GM12878 (cell line): Measurements from ENCODE around the gene LRRK1. TPM values are rescaled to one million over a fixed set of nuclear protein-coding genes. Genes with fewer than 3 reads are reported as not detected.

Source experiments
- ATAC-seq: fragments of 200-7000 bp; cut with Tn5 transposase; 3 replicates; pipeline ENCODE4 v1.9.1; 2020; ENCODE audit warnings: mild to moderate bottlenecking, moderate library complexity
- BruUV-seq: library from RNA; stranded (reverse); fragments of 400-500 nt; replicated peaks from 2 replicates; lab custom pipeline; 2021; lab: Mats Ljungman, UMichigan
- CTCF ChIA-PET: fragments of 300-600 bp; sonication (Branson Sonifier 250); formaldehyde crosslinking; extraction: SDS; loops from one replicate; lab custom pipeline; 2021; ENCODE audit warnings: inconsistent platforms; lab: Yijun Ruan, JAX
- POLR2A ChIA-PET: fragments of 350-600 bp; formaldehyde crosslinking; extraction: SDS; loops from one replicate; lab custom pipeline; 2021; ENCODE audit warnings: inconsistent platforms; lab: Charles Lee
- RAD21 ChIA-PET: fragments of 300-600 bp; sonication (Branson Sonifier 250); formaldehyde crosslinking; loops from one replicate; lab custom pipeline; 2023; ENCODE audit warnings: antibody characterized with exemption; ENCODE audit not compliant: unreplicated experiment; lab: Charles Lee
- SMC1A ChIA-PET: fragments of 300-600 bp; sonication (Branson Sonifier 250); formaldehyde crosslinking; loops from one replicate; lab custom pipeline; 2023; ENCODE audit not compliant: unreplicated experiment, uncharacterized antibody; lab: Charles Lee
- DNase-seq: peaks from one replicate; pipeline ENCODE4 v3.0.0-alpha.2; 2011; ENCODE audit warnings: low read depth, low spot score
- FAIRE-seq: peaks from 3 replicates; lab custom pipeline; 2011; peaks lifted over from hg19 to GRCh38; lab: Jason Lieb, UNC
- H2AFZ ChIP-seq: 2 replicates; pipeline ENCODE4 v1.6.0; 2011; ENCODE audit warnings: low read depth, low read length, control low read depth; ENCODE audit not compliant: control insufficient read depth
- H3K27ac ChIP-seq: 2 replicates; pipeline ENCODE4 v1.5.1; 2011; ENCODE audit warnings: control low read depth; ENCODE audit not compliant: control insufficient read depth, insufficient read depth
- H3K27me3 ChIP-seq, 2 experiments: replicated peaks in 1 of 2; 2 replicates each; pipeline versions ENCODE4 v1.6.0 to v1.6.1; 2011; ENCODE audit warnings: low read length in 1 of 2; ENCODE audit not compliant: control insufficient read depth in 2 of 2, insufficient read depth in 2 of 2
- H3K36me3 ChIP-seq, 2 experiments: 2 replicates each; pipeline ENCODE4 v1.5.1; 2011; ENCODE audit warnings: low read length in 1 of 2; ENCODE audit not compliant: control insufficient read depth in 2 of 2, insufficient read depth in 2 of 2
- H3K4me1 ChIP-seq: 2 replicates; pipeline ENCODE4 v1.6.1; 2011; ENCODE audit warnings: mild to moderate bottlenecking, low read length, moderate library complexity, mixed read lengths; ENCODE audit not compliant: control insufficient read depth, insufficient read depth
- H3K4me2 ChIP-seq: 2 replicates; pipeline ENCODE4 v1.6.0; 2011; ENCODE audit warnings: control low read depth; ENCODE audit not compliant: control insufficient read depth, insufficient read depth
- H3K4me3 ChIP-seq: fragments of 200-600 bp; sonication (generic); 2 replicates; pipeline ENCODE4 v1.5.1; 2016
- H3K79me2 ChIP-seq: 2 replicates; pipeline ENCODE4 v1.6.0; 2011; ENCODE audit warnings: low read length; ENCODE audit not compliant: control insufficient read depth, insufficient read depth
- H3K9ac ChIP-seq: 2 replicates; pipeline ENCODE4 v1.8.0; 2011; ENCODE audit warnings: low read length, control low read depth, mixed read lengths; ENCODE audit not compliant: control insufficient read depth, insufficient read depth
- H3K9me3 ChIP-seq: replicated peaks from 3 replicates; pipeline ENCODE4 v1.5.1; 2011; ENCODE audit warnings: mild to moderate bottlenecking, low read length; ENCODE audit not compliant: control insufficient read depth, insufficient read depth
- H4K20me1 ChIP-seq: 2 replicates; pipeline ENCODE4 v1.6.0; 2011; ENCODE audit not compliant: control insufficient read depth, insufficient read depth
- DPF2 ChIP-seq: fragments of 450-650 bp; IDR thresholded peaks from 2 replicates; pipeline ENCODE4 v1.6.1; 2017; ENCODE audit warnings: mild to moderate bottlenecking
- EP300 ChIP-seq, 2 experiments: fragments of 150-350 bp in 1 of 2; IDR thresholded peaks; 2 replicates each; pipeline ENCODE4 v1.6.1; 2011 to 2012; ENCODE audit warnings: low read depth in 2 of 2, low read length in 2 of 2, borderline replicate concordance in 1 of 2, improper control_type of control experiment in 1 of 2, inconsistent platforms in 1 of 2; ENCODE audit not compliant: control insufficient read depth in 1 of 2
- HSF1 ChIP-seq: fragments of 150-350 bp; IDR thresholded peaks from 2 replicates; pipeline ENCODE4 v1.6.1; 2014; ENCODE audit warnings: mild to moderate bottlenecking, low read depth, low read length
- IKZF1 ChIP-seq: fragments of 450-650 bp; conservative IDR thresholded peaks from 2 replicates; pipeline ENCODE4 v1.6.1; 2017; ENCODE audit warnings: antibody characterized with exemption, mild to moderate bottlenecking
- KAT2A ChIP-seq: conservative IDR thresholded peaks from 2 replicates; pipeline ENCODE4 v1.6.1; 2011; ENCODE audit warnings: low read depth, low read length; ENCODE audit not compliant: control insufficient read depth
- LARP7 ChIP-seq: fragments of 450-650 bp; IDR thresholded peaks from 2 replicates; pipeline ENCODE4 v1.6.1; 2017; ENCODE audit warnings: mild to moderate bottlenecking
- MLLT1 ChIP-seq: fragments of 450-650 bp; IDR thresholded peaks from 2 replicates; pipeline ENCODE4 v1.6.1; 2016; ENCODE audit warnings: mild to moderate bottlenecking
- MTA3 ChIP-seq: IDR thresholded peaks from 2 replicates; pipeline ENCODE4 v1.6.1; 2012; ENCODE audit warnings: low read length, inconsistent platforms, borderline replicate concordance
- MYB ChIP-seq: fragments of 150-350 bp; IDR thresholded peaks from 2 replicates; pipeline ENCODE4 v1.6.1; 2014; ENCODE audit warnings: mild to moderate bottlenecking, low read depth, low read length, borderline replicate concordance
- NFXL1 ChIP-seq: fragments of 450-650 bp; IDR thresholded peaks from 2 replicates; pipeline ENCODE4 v1.6.1; 2017; ENCODE audit warnings: antibody characterized with exemption, mild to moderate bottlenecking, borderline replicate concordance
- RELB ChIP-seq: fragments of 450-650 bp; IDR thresholded peaks from 2 replicates; pipeline ENCODE4 v1.6.1; 2017; ENCODE audit warnings: low read depth, mild to moderate bottlenecking, moderate library complexity
- SP1 ChIP-seq: IDR thresholded peaks from one replicate; pipeline ENCODE4 v1.6.1; 2011; ENCODE audit warnings: low read depth, low read length
- SREBF2 ChIP-seq: IDR thresholded peaks from 2 replicates; pipeline ENCODE4 v1.6.1; 2012; ENCODE audit warnings: mild to moderate bottlenecking, low read length
- YBX1 ChIP-seq: fragments of 450-650 bp; IDR thresholded peaks from 2 replicates; pipeline ENCODE4 v1.6.1; 2016; ENCODE audit warnings: antibody characterized with exemption
- ZBTB4 ChIP-seq: fragments of 450-650 bp; formaldehyde crosslinking; IDR thresholded peaks from 2 replicates; pipeline ENCODE4 v1.4.0; 2022; ENCODE audit warnings: mild to moderate bottlenecking, moderate library complexity
- ZNF24 ChIP-seq: fragments of 450-650 bp; IDR thresholded peaks from 2 replicates; pipeline ENCODE4 v1.6.1; 2017; ENCODE audit warnings: antibody characterized with exemption, mild to moderate bottlenecking
- ZNF274 ChIP-seq: IDR thresholded peaks from one replicate; pipeline ENCODE4 v1.8.0; 2011; ENCODE audit not compliant: insufficient read length, insufficient read depth
- WGBS: methylation state at CpG from one replicate; pipeline ENCODE4 v1.1.6; 2016; ENCODE audit warnings: low lambda C conversion rate; ENCODE audit not compliant: insufficient replicate concordance, insufficient coverage; ENCODE audit errors: missing lambda C conversion rate; 5-methylcytosine and 5-hydroxymethylcytosine counted together
- in situ Hi-C: fragments of 300-500 bp; cut with MboI; formaldehyde crosslinking; loops from 9 replicates; pipeline ENCODE4 v1.14.3; 2018; ENCODE audit warnings: mixed read lengths
- intact Hi-C: fragments of 100-400 bp; cut with micrococcal nuclease; formaldehyde crosslinking; loops from one replicate; pipeline ENCODE4 v1.14.2; 2022; ENCODE audit not compliant: unreplicated experiment
- polyA plus RNA-seq, 11 experiments: library from polyadenylated mRNA; depleted of rRNA in 4 of 11; unstranded in 6 of 11; stranded (reverse) in 5 of 11; fragments of >200 nt; fragmentation: Nextera tagmentation in 4 of 11; fragmentation: Illumina TruSeq in 1 of 11; extraction: Ambion mirVana in 4 of 11; extraction: Trizol in 1 of 11; gene quantifications; 1 replicate in 1 of 11; 2 replicates in 10 of 11; pipeline versions ENCODE4 v1.2.1 to v1.2.3, GENCODE V29; 2011 to 2016; ENCODE audit warnings: inconsistent platforms in 2 of 11, missing spikeins in 2 of 11, low read depth in 1 of 11
- total RNA-seq, 4 experiments: library from RNA; depleted of rRNA in 3 of 4; stranded (reverse); fragments of >200 nt in 3 of 4; fragmentation: Illumina TruSeq in 1 of 4; extraction: Trizol in 1 of 4; gene quantifications; 2 replicates each; pipeline versions ENCODE4 v1.2.1 to v1.2.3, GENCODE V29; 2013 to 2021

Gene LRRK1
- total and polyA plus RNA-seq, 10 of the 15 experiments (the other 5 are each of a cell fraction or from before 2014, with no cell fraction given), result 2.2 to 58.3 (median 17.9) TPM

GRCh38 chr15:101047301-101047781, 128.2 kb downstream of the LRRK1 start:
- in situ Hi-C loops (no loop called here), intact Hi-C loops (no loop called here)
- DNase-seq (no peak), FAIRE-seq (no peak), ATAC-seq (no peak)
- ChIA-PET CTCF (interaction anchor here (0.6 to 1.4 kb wide), 3 partner anchors 15 to 332 kb away, joined by 3 read pairs; no protein-coding TSS in a partner anchor), SMC1A (interaction anchor here (0.9 kb wide), 1 partner anchor 174 kb away, joined by 4 read pairs; no protein-coding TSS in a partner anchor), POLR2A (no interaction called here), RAD21 (no interaction called here)
- Histone ChIP-seq H3K4me2 (no peak overlapping the region), H3K9me3 (no peaks in the 10 kb centered on the region), H3K27ac (no peak overlapping the region), H3K27me3 (no peaks in the 10 kb centered on the region), H4K20me1 (0 out of 2 replicates have a peak, but pooled peaks cover 2% of the 10 kb centered on the region), H3K4me1 (no peaks in the 10 kb centered on the region), H3K4me3 (no peak overlapping the region), H3K9ac (no peak overlapping the region), H3K79me2 (no peaks in the 10 kb centered on the region), H3K36me3 (peaks cover 21 to 34% of the 10 kb centered on the region in 2 experiments), H2AFZ (no peak overlapping the region)
- no TSS peak for BruUV-seq
- no peak for TF ChIP-seq ZNF24
- TF ChIP-seq MLLT1, result no peak
- no peak for TF ChIP-seq RELB
- no peak for TF ChIP-seq NFXL1
- TF ChIP-seq SREBF2, result no peak
- no peak for TF ChIP-seq HSF1
- TF ChIP-seq DPF2, result no peak
- no peak for TF ChIP-seq MYB
- no peak for TF ChIP-seq ZBTB4 (CRISPR knock-in tag)
- TF ChIP-seq SP1, result no peak
- TF ChIP-seq EP300 (IDR thresholded peaks at IDR 0.05; ENCODE audit: borderline replicate concordance in 1 of 2, control insufficient read depth in 1 of 2, low read depth in 2 of 2, low read length in 2 of 2), result no peak
- no peak for TF ChIP-seq ZNF274
- TF ChIP-seq KAT2A, result no peak
- TF ChIP-seq LARP7, result no peak
- TF ChIP-seq IKZF1, result no peak
- no peak for TF ChIP-seq YBX1
- TF ChIP-seq MTA3, result no peak
- WGBS, result 92% methylated on average over 22 of the region's 22 CpGs
